GM12878 (cell line): ENCODE data around the gene SETD1B. TPM values are rescaled to one million over a fixed set of nuclear protein-coding genes. Genes with fewer than 3 reads are reported as not detected.
A peak's percentile ranks its signal among the peaks of the same experiment; 100 is the strongest.

ENCODE experiments used
- ATAC-seq: fragments of 200-7000 bp; cut with Tn5 transposase; 3 replicates; pipeline ENCODE4 v1.9.1; 2020; ENCODE audit warnings: mild to moderate bottlenecking, moderate library complexity
- BruUV-seq: library from RNA; stranded (reverse); fragments of 400-500 nt; replicated peaks from 2 replicates; lab custom pipeline; 2021; lab: Mats Ljungman, UMichigan
- CTCF ChIA-PET: fragments of 300-600 bp; sonication (Branson Sonifier 250); formaldehyde crosslinking; extraction: SDS; loops from one replicate; lab custom pipeline; 2021; ENCODE audit warnings: inconsistent platforms; lab: Yijun Ruan, JAX
- POLR2A ChIA-PET: fragments of 350-600 bp; formaldehyde crosslinking; extraction: SDS; loops from one replicate; lab custom pipeline; 2021; ENCODE audit warnings: inconsistent platforms; lab: Charles Lee
- RAD21 ChIA-PET: fragments of 300-600 bp; sonication (Branson Sonifier 250); formaldehyde crosslinking; loops from one replicate; lab custom pipeline; 2023; ENCODE audit warnings: antibody characterized with exemption; ENCODE audit not compliant: unreplicated experiment; lab: Charles Lee
- SMC1A ChIA-PET: fragments of 300-600 bp; sonication (Branson Sonifier 250); formaldehyde crosslinking; loops from one replicate; lab custom pipeline; 2023; ENCODE audit not compliant: unreplicated experiment, uncharacterized antibody; lab: Charles Lee
- DNase-seq: peaks from one replicate; pipeline ENCODE4 v3.0.0-alpha.2; 2011; ENCODE audit warnings: low read depth, low spot score
- FAIRE-seq: peaks from 3 replicates; lab custom pipeline; 2011; peaks lifted over from hg19 to GRCh38; lab: Jason Lieb, UNC
- H2AFZ ChIP-seq: 2 replicates; pipeline ENCODE4 v1.6.0; 2011; ENCODE audit warnings: low read depth, low read length, control low read depth; ENCODE audit not compliant: control insufficient read depth
- H3K27ac ChIP-seq: 2 replicates; pipeline ENCODE4 v1.5.1; 2011; ENCODE audit warnings: control low read depth; ENCODE audit not compliant: control insufficient read depth, insufficient read depth
- H3K27me3 ChIP-seq, 2 experiments: replicated peaks in 1 of 2; 2 replicates each; pipeline versions ENCODE4 v1.6.0 to v1.6.1; 2011; ENCODE audit warnings: low read length in 1 of 2; ENCODE audit not compliant: control insufficient read depth in 2 of 2, insufficient read depth in 2 of 2
- H3K36me3 ChIP-seq, 2 experiments: 2 replicates each; pipeline ENCODE4 v1.5.1; 2011; ENCODE audit warnings: low read length in 1 of 2; ENCODE audit not compliant: control insufficient read depth in 2 of 2, insufficient read depth in 2 of 2
- H3K4me1 ChIP-seq: 2 replicates; pipeline ENCODE4 v1.6.1; 2011; ENCODE audit warnings: mild to moderate bottlenecking, low read length, moderate library complexity, mixed read lengths; ENCODE audit not compliant: control insufficient read depth, insufficient read depth
- H3K4me2 ChIP-seq: 2 replicates; pipeline ENCODE4 v1.6.0; 2011; ENCODE audit warnings: control low read depth; ENCODE audit not compliant: control insufficient read depth, insufficient read depth
- H3K4me3 ChIP-seq: fragments of 200-600 bp; sonication (generic); 2 replicates; pipeline ENCODE4 v1.5.1; 2016
- H3K79me2 ChIP-seq: 2 replicates; pipeline ENCODE4 v1.6.0; 2011; ENCODE audit warnings: low read length; ENCODE audit not compliant: control insufficient read depth, insufficient read depth
- H3K9ac ChIP-seq: 2 replicates; pipeline ENCODE4 v1.8.0; 2011; ENCODE audit warnings: low read length, control low read depth, mixed read lengths; ENCODE audit not compliant: control insufficient read depth, insufficient read depth
- H3K9me3 ChIP-seq: replicated peaks from 3 replicates; pipeline ENCODE4 v1.5.1; 2011; ENCODE audit warnings: mild to moderate bottlenecking, low read length; ENCODE audit not compliant: control insufficient read depth, insufficient read depth
- H4K20me1 ChIP-seq: 2 replicates; pipeline ENCODE4 v1.6.0; 2011; ENCODE audit not compliant: control insufficient read depth, insufficient read depth
- JUNB ChIP-seq: IDR thresholded peaks from 2 replicates; pipeline ENCODE4 v1.6.1; 2016; ENCODE audit warnings: antibody characterized with exemption, mild to moderate bottlenecking
- POLR2A ChIP-seq: IDR thresholded peaks from 2 replicates; pipeline ENCODE4 v1.6.1; 2011; ENCODE audit warnings: low read depth, mild to moderate bottlenecking, low read length
- ZNF274 ChIP-seq: IDR thresholded peaks from one replicate; pipeline ENCODE4 v1.8.0; 2011; ENCODE audit not compliant: insufficient read length, insufficient read depth
- WGBS: methylation state at CpG from one replicate; pipeline ENCODE4 v1.1.6; 2016; ENCODE audit warnings: low lambda C conversion rate; ENCODE audit not compliant: insufficient replicate concordance, insufficient coverage; ENCODE audit errors: missing lambda C conversion rate; 5-methylcytosine and 5-hydroxymethylcytosine counted together
- in situ Hi-C: fragments of 300-500 bp; cut with MboI; formaldehyde crosslinking; loops from 9 replicates; pipeline ENCODE4 v1.14.3; 2018; ENCODE audit warnings: mixed read lengths
- intact Hi-C: fragments of 100-400 bp; cut with micrococcal nuclease; formaldehyde crosslinking; loops from one replicate; pipeline ENCODE4 v1.14.2; 2022; ENCODE audit not compliant: unreplicated experiment
- polyA plus RNA-seq, 11 experiments: library from polyadenylated mRNA; depleted of rRNA in 4 of 11; unstranded in 6 of 11; stranded (reverse) in 5 of 11; fragments of >200 nt; fragmentation: Nextera tagmentation in 4 of 11; fragmentation: Illumina TruSeq in 1 of 11; extraction: Ambion mirVana in 4 of 11; extraction: Trizol in 1 of 11; gene quantifications; 1 replicate in 1 of 11; 2 replicates in 10 of 11; pipeline versions ENCODE4 v1.2.1 to v1.2.3, GENCODE V29; 2011 to 2016; ENCODE audit warnings: inconsistent platforms in 2 of 11, missing spikeins in 2 of 11, low read depth in 1 of 11
- total RNA-seq, 4 experiments: library from RNA; depleted of rRNA in 3 of 4; stranded (reverse); fragments of >200 nt in 3 of 4; fragmentation: Illumina TruSeq in 1 of 4; extraction: Trizol in 1 of 4; gene quantifications; 2 replicates each; pipeline versions ENCODE4 v1.2.1 to v1.2.3, GENCODE V29; 2013 to 2021
- TF ChIP-seq, protein P1 (sequence below): IDR thresholded peaks from 2 replicates; pipeline ENCODE4 v1.6.1; 2011; ENCODE audit warnings: borderline replicate concordance, low read depth, mild to moderate bottlenecking, moderate library complexity, low read length; ENCODE audit not compliant: insufficient read depth, poor library complexity, severe bottlenecking

Gene SETD1B
- total and polyA plus RNA-seq, 10 of the 15 experiments (the other 5 are each of a cell fraction or from before 2014, with no cell fraction given) = 0.50 to 17.3 (median 1.6) TPM

DNA sequence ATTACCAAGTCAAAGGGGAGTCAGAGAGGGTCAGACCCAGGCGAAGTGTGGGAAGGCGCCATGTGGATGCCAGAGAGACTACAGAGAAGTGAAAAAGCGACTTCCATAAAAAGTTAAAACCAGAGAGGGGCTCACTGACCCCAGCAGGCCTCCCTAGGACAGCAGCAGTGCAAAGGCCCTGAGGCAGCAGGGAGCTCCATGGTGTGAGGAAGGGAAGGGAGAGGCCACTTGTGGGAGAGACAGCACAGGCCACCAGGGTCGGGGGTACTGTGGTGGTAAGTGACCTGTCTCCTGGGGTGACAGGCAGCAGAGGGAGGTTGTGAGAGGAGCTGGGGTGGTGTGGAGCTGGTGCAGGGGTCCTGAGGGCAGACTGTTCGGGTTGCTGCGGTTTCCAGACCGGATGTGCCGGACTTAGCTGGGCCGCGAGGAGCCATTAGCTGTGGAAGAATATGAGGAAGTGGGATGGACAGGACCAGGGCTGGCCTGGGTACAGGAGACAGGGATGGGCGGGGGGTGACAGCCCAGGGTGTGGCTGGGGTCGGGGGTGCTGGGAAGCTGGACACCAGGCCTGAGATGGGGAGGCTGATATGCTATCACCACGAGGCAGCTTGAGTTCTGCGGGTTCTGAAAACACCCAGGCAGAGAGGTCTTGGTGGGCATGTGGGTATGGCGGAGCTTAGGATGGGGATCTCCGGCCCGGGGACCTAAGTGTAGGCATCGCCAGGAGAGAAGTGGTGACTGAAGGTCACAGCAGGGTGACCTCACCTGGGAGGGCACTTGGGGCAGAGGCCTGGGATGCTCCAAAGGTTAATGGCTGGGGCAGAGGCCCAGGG, 22.7 kb downstream of the SETD1B start:
- H3K27ac ChIP-seq = no peak overlapping the region
- no peak overlapping the region for H2AFZ ChIP-seq
- H4K20me1 ChIP-seq = no peaks in the 10 kb centered on the region; the same call in 1 of the 2 replicates
- H3K27me3 ChIP-seq = no peaks in the 10 kb centered on the region
- ChIA-PET SMC1A (no interaction called here), RAD21 (no interaction called here), CTCF (interaction anchor here (0.6 to 2.1 kb wide), 4 partner anchors 11 to 510 kb away, joined by 3 to 8 read pairs (median 4); no protein-coding TSS in a partner anchor), POLR2A (no interaction called here)
- in situ Hi-C loops (no loop called here), intact Hi-C loops (no loop called here)
- peak; percentile 43 for TF ChIP-seq POLR2A
- no peak for TF ChIP-seq ZNF274
- 89% methylated on average over 16 of the region's 18 CpGs for WGBS
- peaks cover 8 to 25% of the 10 kb centered on the region in 2 experiments; a peak in 3 of 4 replicates for H3K36me3 ChIP-seq
- no peak overlapping the region for H3K4me2 ChIP-seq
- no peak overlapping the region for H3K4me3 ChIP-seq
- DNase-seq = no peak
- H3K4me1 ChIP-seq = no peaks in the 10 kb centered on the region
- H3K79me2 ChIP-seq = no peaks in the 10 kb centered on the region
- no peak for ATAC-seq
- H3K9ac ChIP-seq = no peak overlapping the region
- H3K9me3 ChIP-seq = no peaks in the 10 kb centered on the region
- no peak for FAIRE-seq
- BruUV-seq = no TSS peak

DNA sequence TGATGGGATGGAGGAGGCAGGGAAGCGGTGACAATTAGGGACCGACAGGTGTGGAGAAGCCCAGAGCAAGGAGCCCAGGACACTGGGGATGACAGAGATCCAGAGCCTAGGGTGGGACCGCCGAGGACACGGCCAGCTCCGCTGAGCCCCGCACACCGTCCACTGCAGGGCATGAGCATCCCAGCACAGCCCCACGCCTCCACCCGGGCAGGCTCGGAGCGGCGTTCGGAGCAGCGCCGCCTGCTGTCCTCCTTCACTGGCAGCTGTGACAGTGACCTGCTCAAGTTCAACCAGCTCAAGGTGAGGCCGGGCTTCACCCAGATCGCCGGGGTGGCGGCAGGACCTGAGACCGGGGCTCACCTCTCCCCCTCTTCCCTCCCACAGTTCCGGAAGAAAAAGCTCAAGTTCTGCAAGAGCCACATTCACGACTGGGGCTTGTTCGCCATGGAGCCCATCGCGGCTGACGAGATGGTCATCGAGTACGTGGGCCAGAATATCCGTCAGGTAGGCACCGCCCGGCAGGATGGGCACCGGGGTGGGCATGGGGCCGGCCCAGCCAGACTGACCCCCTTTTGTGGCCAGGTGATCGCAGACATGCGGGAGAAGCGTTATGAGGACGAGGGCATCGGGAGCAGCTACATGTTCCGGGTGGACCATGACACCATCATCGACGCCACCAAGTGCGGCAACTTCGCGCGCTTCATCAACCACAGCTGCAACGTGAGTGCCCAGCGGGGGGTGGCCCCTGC, 23.7 kb downstream of the SETD1B start:
- RAD21 ChIA-PET = interaction anchor here (1.4 kb wide), 1 partner anchor 33 kb away, joined by 4 read pairs; no protein-coding TSS in a partner anchor

More for the DNA sequence above, 23.7 kb downstream of the SETD1B start:
- Histone ChIP-seq H4K20me1 (no peaks in the 10 kb centered on the region; the same call in 1 of the 2 replicates), H3K9ac (no peak overlapping the region), H3K4me2 (no peak overlapping the region), H2AFZ (no peak overlapping the region), H3K27me3 (no peaks in the 10 kb centered on the region), H3K4me1 (no peaks in the 10 kb centered on the region), H3K36me3 (peaks cover 6 to 21% of the 10 kb centered on the region in 2 experiments; a peak in 3 of 4 replicates), H3K79me2 (no peaks in the 10 kb centered on the region), H3K9me3 (no peaks in the 10 kb centered on the region), H3K27ac (no peak overlapping the region), H3K4me3 (no peak overlapping the region)
- in situ Hi-C loops = no loop called here
- no peak for ATAC-seq
- DNase-seq = no peak
- ChIA-PET SMC1A (no interaction called here), CTCF (interaction anchor here (1.7 to 2.1 kb wide), 2 partner anchors 10 to 33 kb away, joined by 4 to 8 read pairs; no protein-coding TSS in a partner anchor), POLR2A (interaction anchor here (0.5 to 0.6 kb wide), 2 partner anchors 63 to 98 kb away, joined by 3 to 5 read pairs; no protein-coding TSS in a partner anchor)
- BruUV-seq = no TSS peak
- no peak for FAIRE-seq
- WGBS = 96% methylated on average over 37 of the region's 48 CpGs
- TF ChIP-seq, protein P1, sequence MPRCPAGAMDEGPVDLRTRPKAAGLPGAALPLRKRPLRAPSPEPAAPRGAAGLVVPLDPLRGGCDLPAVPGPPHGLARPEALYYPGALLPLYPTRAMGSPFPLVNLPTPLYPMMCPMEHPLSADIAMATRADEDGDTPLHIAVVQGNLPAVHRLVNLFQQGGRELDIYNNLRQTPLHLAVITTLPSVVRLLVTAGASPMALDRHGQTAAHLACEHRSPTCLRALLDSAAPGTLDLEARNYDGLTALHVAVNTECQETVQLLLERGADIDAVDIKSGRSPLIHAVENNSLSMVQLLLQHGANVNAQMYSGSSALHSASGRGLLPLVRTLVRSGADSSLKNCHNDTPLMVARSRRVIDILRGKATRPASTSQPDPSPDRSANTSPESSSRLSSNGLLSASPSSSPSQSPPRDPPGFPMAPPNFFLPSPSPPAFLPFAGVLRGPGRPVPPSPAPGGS = no peak
- 0 out of 2 replicates have a peak, but pooled peaks have one; percentile 13 for TF ChIP-seq POLR2A
- TF ChIP-seq JUNB = no peak
- intact Hi-C loops = no loop called here
